Stimulated activated naive CD4-positive, alpha-beta T cell (primary cell): ENCODE data around the gene NME9.

Source experiments
- DNase-seq, 6 experiments: peaks; one replicate each; lab custom pipeline; 2025; lab: John Stamatoyannopoulos, UW

NME9 gene

GRCh38 chr3:138334608-138335007, 5.0 kb upstream of the NME9 start:
- no peak for DNase-seq

DNA sequence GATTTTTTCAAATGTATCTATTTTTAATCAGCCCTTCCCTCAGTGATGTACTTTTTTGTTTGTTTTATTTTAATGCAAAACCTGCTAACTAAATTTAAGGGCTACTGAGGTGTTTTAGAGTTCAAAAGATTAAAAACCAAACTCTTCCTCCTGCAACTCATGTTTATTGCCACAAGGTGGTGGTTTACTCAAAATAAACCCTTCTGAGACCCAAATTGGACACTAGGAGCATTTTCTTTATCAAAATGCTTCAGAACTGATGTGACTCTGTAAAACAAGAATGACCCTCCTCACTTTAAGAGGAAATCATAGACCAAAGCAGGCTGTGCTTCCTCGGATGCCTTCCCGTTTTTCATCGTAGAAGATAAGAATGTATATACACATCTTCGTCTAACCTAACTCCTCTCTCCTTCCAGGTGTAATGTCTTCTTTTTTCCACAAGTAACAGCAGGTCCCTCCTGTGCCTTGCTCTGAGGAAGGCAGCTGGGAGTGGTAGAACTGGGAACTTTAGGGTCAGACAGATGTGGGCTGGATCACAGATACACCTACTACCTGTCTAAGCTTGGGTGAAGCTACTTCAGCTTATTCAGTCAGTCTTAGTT, 2.9 kb upstream of the NME9 start:
- peak in 2 of 6 experiments; percentile 7 to 21 for DNase-seq

- no peak for DNase-seq
These were observed 1.7 kb upstream of the NME9 start for GRCh38 chr3:138331143-138331894.

DNA sequence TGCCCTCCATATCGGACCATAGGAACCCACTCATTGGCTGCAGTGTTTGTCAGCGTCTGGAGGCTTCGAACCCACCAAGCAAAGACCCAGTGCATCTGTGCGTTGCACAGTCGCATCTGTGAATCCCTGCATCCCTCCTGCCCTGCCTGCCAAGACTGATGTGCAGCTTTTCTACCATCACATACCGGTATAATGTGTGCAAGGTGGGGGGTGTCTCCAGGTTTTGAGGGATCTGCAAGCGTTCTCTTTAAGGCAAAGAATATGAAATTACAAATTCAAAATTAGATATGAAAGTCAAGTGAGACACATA, 288 bp upstream of the NME9 start:
- DNase-seq: no peak

DNA sequence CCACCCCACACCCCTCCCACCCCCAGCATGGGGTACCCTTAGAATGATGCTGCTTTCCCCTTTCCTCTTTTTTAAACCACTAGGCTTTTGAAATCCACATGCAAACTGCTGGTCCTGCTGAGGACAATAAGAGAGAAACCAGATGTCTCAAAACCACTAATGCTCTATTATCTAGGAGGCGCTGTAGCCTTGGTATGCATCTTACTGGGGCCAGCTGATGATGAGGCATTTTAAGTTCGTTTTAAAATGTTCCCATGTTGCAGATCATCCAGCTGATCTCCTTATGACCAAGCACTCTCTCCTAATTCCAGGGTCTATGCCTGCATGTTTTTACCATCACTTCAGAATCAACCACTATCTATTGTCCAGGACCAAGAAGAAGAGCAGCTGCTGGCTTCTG, 1.3 kb downstream of the NME9 start:
- no peak for DNase-seq

GRCh38 chr3:138327831-138328230, 1.8 kb downstream of the NME9 start:
- no peak for DNase-seq

- DNase-seq: no peak
These were observed 2.6 kb downstream of the NME9 start for GRCh38 chr3:138326866-138327595.

GRCh38 chr3:138325990-138326389, 3.7 kb downstream of the NME9 start:
- no peak for DNase-seq

- DNase-seq: no peak
These were observed 5.7 kb downstream of the NME9 start for GRCh38 chr3:138323971-138324370.

GRCh38 chr3:138317687-138318086, 12.0 kb downstream of the NME9 start:
- DNase-seq: no peak

- DNase-seq: no peak
These were observed 14.9 kb downstream of the NME9 start for GRCh38 chr3:138314751-138315150.

DNA sequence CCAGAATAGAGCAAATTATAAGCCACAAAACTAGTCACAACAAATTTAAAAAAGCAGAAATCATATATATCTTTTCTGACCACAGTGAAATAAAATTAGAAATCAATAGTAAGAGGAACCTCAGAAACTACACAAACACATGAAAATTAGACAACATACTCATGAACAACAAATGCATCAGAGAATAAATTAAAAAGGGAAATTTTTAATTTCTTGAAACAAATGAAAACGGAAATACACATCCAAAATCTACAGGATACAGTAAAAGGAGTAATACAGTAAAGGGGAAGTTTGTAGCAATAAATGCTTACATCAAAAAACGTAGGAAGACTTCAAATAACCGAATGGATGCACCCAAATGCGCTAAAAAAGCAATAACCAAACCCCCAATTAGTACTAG, 19.2 kb downstream of the NME9 start:
- DNase-seq: no peak

GRCh38 chr3:138308783-138309182, 20.9 kb downstream of the NME9 start:
- no peak for DNase-seq

DNA sequence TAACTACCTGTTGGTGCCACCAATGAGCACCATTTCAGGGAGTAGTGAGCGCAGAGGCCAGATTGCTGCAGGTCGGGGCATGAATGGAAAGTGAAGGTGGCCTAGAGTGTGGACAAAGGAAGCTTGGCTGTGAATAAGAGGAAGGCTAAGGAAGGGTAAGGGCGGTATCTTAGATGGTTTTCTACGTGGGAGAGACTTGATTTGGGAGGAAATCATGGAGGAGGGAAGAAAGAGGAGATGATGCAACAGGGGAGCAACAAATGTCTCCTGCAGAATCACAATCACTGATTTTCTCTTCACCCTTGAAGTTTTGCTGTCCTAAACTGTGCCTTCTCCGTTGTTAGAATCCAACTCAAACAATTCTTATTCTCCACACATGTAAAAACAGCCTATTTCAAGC, 21.8 kb downstream of the NME9 start:
- DNase-seq: no peak

GRCh38 chr3:138303474-138303873, 26.2 kb downstream of the NME9 start:
- DNase-seq: no peak

- DNase-seq: no peak
These were observed 29.0 kb downstream of the NME9 start for GRCh38 chr3:138300647-138301046.

DNA sequence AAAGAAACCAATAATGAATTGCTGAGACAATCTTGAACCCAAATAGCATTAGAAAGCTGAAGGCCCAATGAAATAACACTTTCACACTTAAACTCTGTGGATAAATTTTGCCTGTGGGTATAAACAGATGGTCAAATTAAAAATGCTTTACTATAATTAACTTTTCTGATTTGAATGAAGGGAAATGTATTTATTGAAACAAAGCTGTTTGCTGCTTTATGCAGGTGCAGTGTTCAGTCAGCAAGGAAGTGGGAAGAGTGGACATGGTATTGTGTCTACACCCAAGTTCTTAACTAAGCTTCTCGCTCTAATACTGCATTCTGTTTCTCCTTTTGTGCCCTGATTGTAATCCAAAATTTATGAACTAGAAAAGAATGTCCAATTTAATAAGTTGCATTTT, 31.8 kb downstream of the NME9 start:
- DNase-seq: no peak

- no peak for DNase-seq
These were observed 32.5 kb downstream of the NME9 start for GRCh38 chr3:138297059-138297607.

DNA sequence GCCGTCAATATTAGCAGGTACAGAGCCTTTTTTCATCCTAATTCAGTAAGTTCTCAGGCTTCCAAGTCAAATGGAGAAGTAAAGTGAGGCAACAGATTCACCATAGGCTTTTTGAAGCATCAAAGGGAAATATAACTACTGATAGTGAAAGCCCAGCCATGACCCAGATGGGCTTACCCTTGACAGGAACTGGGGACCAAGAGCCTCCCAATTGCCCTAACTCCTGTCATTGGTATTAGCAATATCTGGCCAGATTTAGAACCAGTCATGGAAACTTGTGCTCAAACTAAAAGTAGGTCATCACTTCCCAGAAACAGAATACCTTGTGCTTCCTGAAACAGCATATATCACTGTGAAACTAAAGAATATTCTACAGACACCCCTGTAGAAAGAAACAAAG, 33.0 kb downstream of the NME9 start:
- no peak for DNase-seq

DNA sequence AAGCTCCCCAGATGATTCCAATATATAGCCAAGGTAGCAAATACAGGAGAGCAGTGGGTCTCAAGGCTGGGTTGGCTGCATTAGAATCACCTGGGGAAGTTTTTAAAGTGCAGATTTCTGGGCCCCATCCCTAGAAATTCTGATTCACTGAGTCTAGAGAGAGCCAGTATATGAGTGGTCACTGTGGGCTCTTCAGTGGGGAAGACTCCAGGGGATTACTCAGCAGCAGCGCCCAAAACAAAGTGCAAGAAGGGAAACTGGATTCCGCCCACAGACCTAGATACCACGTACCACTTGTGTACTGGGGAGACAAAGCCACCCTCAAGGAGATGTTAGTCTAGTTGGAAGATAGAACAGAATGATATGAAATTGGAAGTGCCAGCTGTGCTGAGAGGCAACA, 40.0 kb downstream of the NME9 start:
- no peak for DNase-seq

DNA sequence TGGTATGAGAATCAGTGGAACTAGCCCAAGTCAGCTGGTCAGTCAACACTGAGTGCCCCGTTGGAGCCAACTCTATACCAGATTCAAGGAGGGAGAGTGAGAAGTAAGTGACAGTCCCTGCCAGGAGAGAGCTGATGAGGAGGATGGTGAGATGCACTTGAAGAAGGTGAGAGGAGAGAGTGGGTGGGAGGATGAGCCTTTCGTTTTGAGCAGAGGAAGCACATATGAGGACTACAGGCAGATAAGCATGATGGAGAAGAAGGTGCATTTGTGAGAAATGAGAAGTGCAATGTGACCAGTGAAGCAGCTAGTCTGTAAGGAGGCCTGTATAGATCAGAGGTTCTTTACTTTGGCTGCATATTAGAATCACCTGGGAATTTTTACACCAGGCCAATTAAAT, 40.4 kb downstream of the NME9 start:
- no peak for DNase-seq

DNA sequence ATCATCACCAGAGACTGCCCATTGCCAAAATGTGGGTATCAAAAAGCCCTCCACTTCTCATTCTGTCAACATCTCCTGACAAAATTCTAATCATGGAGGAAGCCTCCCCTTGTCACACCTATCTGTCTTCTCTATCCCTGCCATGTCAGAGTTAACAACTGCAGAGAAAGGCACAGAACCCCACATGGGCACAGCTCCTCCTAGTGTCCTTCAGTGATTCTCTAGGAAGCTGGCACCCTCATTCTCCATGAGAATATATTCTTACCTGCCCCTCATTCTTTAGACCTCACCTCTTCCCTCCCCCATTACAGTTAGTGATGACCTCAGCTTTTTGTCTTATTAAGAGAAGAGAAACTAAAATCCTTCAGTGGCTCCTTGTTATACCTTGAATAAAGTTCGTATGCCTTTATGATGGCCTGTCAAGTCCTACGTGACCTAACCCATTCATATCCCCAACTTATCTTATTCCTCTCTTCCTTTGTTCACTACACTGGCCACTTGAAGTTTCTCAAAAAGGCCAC, 44.6 kb downstream of the NME9 start:
- no peak for DNase-seq

- DNase-seq: no peak
These were observed 45.6 kb downstream of the NME9 start for GRCh38 chr3:138284079-138284478.
